Mammary epithelial cell (primary cell): ENCODE results near the gene MYEOV.

Experiments
- EZH2 ChIP-seq: IDR thresholded peaks from 2 replicates; pipeline ENCODE4 v1.6.1; 2012; ENCODE audit warnings: low read length, inconsistent platforms, borderline replicate concordance
- TF ChIP-seq, protein P1 (sequence below), 2 donors: IDR thresholded peaks in 1 of 2; conservative IDR thresholded peaks in 1 of 2; 2 replicates each; pipeline ENCODE4 v1.5.1; 2011 to 2012; ENCODE audit warnings: inconsistent platforms in 2 of 2, low read length in 2 of 2, mild to moderate bottlenecking in 2 of 2, control low read depth in 1 of 2, low read depth in 1 of 2; ENCODE audit not compliant: insufficient read depth in 1 of 2; ENCODE audit errors: extremely low read depth in 1 of 2

- TF ChIP-seq, protein P1, sequence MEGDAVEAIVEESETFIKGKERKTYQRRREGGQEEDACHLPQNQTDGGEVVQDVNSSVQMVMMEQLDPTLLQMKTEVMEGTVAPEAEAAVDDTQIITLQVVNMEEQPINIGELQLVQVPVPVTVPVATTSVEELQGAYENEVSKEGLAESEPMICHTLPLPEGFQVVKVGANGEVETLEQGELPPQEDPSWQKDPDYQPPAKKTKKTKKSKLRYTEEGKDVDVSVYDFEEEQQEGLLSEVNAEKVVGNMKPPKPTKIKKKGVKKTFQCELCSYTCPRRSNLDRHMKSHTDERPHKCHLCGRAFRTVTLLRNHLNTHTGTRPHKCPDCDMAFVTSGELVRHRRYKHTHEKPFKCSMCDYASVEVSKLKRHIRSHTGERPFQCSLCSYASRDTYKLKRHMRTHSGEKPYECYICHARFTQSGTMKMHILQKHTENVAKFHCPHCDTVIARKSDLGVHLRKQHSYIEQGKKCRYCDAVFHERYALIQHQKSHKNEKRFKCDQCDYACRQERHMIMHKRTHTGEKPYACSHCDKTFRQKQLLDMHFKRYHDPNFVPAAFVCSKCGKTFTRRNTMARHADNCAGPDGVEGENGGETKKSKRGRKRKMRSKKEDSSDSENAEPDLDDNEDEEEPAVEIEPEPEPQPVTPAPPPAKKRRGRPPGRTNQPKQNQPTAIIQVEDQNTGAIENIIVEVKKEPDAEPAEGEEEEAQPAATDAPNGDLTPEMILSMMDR (conservative IDR thresholded peaks at IDR 0.05 in 1 of 2, IDR thresholded peaks at IDR 0.05 in 1 of 2; ENCODE audit: extremely low read depth in 1 of 2, insufficient read depth in 1 of 2, low read depth in 1 of 2, low read length in 2 of 2) = no peak
- TF ChIP-seq EZH2 = no peak
Observed at GRCh38 chr11:69339041-69339733, 45.2 kb downstream of the MYEOV start.
